HG03457 (cell line): ENCODE measurements around the gene PLSCR3.
A peak's percentile ranks its signal among the peaks of the same experiment; 100 is the strongest.

Source experiments
- ATAC-seq: cut with Tn5 transposase; IDR thresholded peaks from one replicate; pipeline ENCODE4 v1.9.1; 2021; ENCODE audit warnings: moderate number of reproducible peaks; ENCODE audit not compliant: unreplicated experiment

Gene PLSCR3

GRCh38 chr17:7407082-7407481, 12.8 kb upstream of the PLSCR3 start:
- no peak for ATAC-seq

DNA sequence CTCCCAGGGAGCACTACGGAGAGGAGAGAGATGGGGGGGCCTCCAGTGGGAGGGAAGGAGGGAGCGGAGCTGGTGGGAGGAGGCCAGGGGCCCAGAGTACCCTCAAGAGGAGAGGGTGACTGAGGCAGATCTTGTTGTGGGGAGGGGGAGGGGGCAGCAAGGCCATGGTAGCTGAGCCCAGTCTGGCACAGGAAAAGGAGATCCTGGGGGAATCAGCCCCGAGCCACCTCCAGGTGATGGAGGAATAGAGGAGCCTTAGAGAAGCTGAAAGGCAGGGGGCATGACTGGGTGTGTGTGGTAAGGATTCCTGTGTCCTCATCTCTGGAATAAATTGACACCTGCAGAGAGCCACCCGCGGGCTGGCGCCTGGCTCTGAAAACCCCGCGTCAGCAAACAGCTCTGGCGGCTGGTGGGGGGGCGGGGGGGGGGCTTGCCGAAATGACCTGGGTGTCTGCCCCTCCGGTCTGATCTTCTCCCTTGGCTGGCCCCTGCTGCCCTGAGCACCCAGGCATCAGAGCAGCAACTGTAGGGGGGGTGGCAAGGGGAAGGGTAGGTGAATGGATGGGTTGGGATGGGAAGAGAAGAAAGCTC, 12.0 kb upstream of the PLSCR3 start:
- ATAC-seq: no peak

- ATAC-seq: no peak
These were observed 11.3 kb upstream of the PLSCR3 start for GRCh38 chr17:7405350-7406234.

DNA sequence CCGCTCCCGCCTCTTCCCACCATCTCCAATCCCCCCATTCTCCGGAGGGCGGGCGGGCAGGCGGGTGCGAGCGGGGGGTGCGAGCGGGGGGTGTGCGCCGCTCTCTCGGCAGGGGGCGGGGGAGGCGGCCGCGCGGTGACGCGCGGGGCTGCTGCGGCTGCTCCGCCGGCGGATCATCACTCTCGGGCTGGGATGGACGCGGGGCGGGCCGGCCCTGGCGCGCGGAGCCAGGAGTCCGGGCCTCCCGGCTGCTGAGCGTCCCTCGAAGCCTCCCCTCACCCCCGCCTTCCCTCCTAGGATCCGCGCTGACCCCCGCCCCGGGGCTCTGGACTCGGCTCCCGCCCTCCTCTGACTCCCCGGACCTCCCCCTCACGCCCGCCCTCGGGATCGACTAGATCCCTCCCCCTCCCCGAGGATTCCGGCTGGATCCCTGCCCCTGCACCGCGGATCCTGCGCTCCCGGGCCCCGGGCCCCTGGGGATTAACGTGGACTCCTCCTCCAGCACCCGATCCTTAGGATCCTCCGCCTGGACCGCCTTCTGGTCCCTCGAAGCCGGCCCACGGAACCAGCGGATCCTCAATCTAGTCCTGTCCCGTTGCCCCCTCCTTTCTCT, 10.5 kb upstream of the PLSCR3 start:
- no peak for ATAC-seq

- ATAC-seq: peak; percentile 78
These were observed 9.8 kb upstream of the PLSCR3 start, which contains the start of gene TMEM256 for GRCh38 chr17:7403977-7404736. TSS of gene TMEM256 (minus strand) at chr17:7404097. CDS start at chr17:7404084, 13 bp downstream.

DNA sequence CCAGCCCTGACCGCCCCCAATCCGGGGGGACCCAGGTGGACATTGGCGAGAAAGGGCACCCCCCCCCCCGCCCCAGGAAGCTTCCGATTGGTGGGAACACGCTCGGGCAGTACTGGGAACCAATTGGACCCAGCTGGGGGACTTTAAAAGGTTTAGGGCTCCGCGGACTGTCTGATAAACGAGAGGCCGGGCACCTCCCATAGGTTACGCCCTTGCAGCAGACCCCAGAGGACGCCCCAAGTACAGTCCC, 9.3 kb upstream of the PLSCR3 start:
- no peak for ATAC-seq

DNA sequence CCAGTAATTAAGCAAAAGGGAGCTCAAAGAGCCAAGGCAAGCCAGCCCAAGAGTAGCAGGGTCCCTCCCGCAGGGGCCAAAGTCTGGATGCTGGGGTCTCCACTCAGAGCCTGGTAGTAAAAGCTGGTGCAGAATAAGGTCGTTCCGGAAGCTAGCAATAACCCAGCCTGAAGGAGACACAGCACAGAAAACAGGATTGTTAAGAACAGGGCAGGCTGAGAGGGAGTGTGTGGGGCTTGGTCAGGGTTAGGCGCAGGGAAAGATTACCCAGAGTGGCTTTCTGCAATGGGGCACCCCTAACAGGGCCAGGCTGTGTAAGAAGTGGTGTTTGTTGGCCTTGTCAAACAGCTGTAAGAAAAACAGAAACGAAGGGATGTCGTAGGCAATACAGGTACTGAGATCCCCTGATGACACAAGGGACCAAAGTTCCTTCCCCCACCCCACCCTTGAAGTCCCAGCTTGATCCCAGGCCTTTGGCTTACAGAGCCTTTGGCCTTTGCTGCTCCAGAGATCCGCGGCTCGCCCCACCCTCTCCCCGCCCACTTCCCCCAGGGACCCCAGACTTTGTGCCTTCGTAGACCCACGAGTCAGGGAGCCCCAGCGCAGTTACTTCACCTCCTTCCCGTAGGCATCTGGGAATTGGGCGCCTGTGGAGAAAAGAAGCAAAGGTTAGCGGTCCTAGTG, 8.9 kb upstream of the PLSCR3 start:
- ATAC-seq: no peak

- no peak for ATAC-seq
These were observed 4.3 kb upstream of the PLSCR3 start for GRCh38 chr17:7398612-7399011.

DNA sequence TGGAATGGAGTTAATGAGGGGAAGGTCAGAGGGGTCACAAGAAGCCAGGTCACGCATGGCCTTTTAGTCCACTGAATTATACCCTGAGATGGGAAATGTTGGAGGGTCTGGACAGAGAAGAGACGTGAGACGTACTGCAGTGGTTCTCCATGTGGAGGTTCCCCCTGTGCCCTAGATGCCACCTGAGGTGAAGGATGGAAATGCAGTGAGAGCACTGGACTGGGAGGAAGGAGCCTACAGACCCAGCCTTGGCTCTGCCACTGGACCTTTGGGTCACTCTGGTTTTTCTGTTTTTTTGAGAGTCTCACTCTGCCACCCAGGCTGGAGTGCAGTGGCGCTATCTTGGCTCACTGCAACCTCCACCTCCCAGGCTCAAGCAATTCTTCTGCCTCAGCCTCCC, 1.8 kb upstream of the PLSCR3 start:
- no peak for ATAC-seq

DNA sequence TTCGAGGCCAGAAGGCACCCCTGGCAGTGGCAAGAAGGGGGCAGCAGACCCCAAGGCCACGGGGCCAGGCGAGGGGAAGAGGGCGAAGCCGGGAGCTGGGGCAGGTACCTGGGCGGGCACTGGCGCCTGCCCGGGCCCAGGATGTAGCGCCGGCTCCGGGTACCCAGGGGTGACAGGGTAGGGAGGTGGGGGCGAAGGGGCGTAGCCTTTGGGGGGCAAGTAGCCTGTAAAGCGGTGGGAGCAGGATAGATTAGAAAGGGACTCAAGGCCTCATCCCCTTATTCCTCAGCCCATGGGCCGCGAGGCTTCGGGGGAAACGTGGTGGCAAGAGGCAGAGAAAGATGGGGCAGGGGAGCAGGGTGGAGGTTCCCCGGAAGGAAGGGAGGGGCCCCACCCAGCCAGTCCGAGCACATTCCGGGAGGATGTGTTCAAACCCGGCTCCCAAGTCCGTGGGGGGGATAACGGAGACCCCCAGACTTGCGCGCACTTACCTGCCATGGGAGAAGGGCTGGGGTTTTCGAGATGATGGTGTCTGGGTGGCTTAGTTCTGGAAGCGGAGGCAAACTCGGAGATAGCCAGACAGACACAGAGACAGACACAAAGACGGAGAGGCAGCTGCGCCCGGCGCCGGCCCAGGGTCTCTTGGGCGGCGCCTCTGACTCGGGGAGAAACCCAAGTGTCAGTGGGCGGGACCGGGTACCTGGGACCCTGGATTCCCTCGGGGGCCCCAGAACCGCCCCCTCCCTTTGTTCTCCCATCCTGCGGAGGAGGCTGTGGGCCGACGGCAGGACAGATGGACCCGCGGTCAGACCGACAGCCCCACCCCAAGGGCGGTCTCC, 493 bp downstream of the PLSCR3 start:
- no peak for ATAC-seq

DNA sequence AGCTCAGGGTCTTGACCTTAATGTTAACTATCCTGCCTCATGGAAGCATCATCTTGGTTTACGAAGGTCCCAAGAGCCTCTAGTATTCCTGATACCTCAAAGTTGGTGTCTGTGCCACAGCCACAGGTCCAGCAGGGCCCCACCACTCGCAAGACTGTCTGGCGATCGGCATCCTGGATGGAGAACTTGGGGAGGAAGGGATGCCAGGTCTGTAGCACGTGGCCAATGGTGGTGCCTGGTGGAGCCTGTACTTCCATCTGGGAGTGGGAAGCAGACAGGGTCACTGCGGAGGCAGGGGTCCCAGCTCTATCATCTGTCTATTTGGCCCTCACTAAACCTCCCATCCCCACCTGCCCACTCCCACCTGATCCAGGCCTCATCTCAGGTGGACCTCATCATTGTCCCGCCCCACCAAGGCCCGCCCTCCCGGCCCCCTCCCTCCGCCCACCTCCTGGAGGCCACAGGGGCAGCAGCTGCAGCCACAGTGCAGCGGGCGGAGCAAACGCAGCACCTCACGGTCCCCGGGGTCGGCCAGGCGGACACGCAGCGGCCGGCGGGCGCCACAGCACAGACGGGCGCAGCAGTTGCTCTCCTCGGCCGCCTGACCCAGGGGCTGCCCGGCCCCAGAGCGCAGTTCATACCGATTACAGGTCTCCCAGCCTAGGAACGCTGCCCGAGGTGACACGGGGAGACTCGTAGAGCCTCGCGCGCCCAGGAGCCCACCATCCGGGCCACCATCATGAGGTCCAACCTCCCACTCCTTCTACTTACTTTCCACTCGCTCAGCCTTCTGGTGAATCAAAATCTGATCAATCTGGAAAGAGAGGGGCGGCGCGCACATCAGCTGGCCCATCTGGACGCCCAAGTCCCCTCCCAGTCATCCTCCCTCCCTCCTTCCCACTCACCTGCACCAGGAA, 1.4 kb downstream of the PLSCR3 start:
- no peak for ATAC-seq

- ATAC-seq: no peak
These were observed 3.0 kb downstream of the PLSCR3 start for GRCh38 chr17:7391307-7391706.

DNA sequence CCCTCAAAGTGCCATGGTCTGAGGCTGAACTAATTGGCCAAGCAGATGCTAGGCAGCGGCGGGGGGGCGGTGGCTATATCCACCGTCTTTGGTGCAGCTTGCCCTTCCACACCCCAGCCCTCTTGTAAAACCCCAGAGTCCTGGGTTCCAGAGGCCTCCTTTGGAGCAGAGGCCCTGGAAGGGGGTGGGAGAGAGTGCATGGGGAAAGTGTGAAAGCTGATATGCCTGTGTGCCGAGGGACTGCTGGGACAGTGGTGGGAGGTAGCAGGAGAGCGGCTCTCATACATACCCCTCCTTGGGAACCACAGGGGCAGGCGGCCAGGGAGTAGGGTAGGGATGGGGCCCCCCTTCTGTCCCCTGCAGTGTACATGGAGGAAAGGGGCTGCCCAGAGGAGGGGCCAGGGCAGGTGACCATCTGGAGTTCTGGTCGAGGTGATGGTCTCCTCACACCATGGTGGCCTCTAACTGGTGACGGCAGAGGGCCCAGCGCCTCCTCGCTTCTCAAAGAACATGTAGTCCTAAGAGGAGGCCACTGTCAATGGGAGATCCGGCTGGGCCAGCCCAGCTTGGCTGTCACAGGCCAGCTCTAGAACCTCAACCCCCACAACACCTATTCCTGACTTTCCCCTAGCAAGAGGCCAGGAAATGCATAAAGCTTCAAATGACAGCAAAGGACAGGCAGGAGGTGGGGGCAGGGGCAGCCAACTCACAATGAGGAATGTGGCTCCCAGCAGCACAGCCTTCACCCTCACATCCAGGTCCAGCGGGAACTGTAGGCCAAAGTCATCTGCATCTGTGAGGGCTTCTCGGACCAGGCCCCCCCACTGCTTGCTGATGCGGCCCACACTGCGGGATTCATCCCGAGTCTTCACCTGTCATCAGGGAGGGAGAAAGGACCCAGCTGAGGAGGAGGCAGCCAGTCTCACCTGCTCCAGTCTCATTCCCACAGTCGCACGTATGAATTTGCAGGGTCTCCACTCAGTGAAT, 4.1 kb downstream of the PLSCR3 start:
- no peak for ATAC-seq

GRCh38 chr17:7388856-7389255, 5.5 kb downstream of the PLSCR3 start:
- no peak for ATAC-seq

DNA sequence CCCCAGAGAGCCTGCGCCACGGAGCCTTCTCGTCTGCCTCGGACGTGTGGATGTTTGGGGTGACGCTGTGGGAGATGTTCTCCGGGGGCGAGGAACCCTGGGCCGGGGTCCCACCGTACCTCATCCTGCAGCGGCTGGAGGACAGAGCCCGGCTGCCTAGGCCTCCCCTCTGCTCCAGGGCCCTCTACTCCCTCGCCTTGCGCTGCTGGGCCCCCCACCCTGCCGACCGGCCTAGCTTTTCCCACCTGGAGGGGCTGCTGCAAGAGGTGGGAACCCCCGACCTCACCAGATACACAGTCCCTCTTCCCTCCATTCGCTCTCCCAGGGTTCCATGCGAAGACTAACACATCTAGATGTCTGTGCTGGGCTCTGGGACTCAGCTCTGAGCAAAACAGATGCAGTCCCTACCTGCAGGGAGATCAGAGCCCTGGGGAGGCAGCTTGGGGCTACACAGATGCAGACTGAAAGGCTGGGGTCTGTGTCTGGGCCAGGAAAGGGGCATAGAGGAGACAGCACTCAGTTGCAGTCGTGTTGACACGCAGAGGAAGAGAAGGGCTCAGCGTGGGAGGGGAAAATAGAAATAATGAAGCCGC, 9.7 kb downstream of the PLSCR3 start:
- ATAC-seq: no peak

GRCh38 chr17:7383742-7384488, 10.4 kb downstream of the PLSCR3 start:
- ATAC-seq: no peak

- ATAC-seq: no peak
These were observed 11.0 kb downstream of the PLSCR3 start for GRCh38 chr17:7383371-7383741.
